K562 (cell line): ENCODE measurements around the gene PDCD10. TPM values are rescaled to one million over a fixed set of nuclear protein-coding genes. Genes with fewer than 3 reads are reported as not detected.

ENCODE experiments used
- ARID3A ChIP-seq: IDR thresholded peaks from 2 replicates; pipeline ENCODE4 v1.6.1; 2012; ENCODE audit warnings: low read depth, low read length, improper control_type of control experiment, borderline replicate concordance
- CBX8 ChIP-seq: fragments of 200-600 bp; sonication (generic); IDR thresholded peaks from 2 replicates; pipeline ENCODE4 v1.6.1; 2012; ENCODE audit warnings: borderline replicate concordance, mixed run types, low read depth, mild to moderate bottlenecking, moderate library complexity, mixed read lengths, low read length, control low read depth, inconsistent platforms; ENCODE audit not compliant: poor library complexity, severe bottlenecking; ENCODE audit errors: extremely low read depth
- ETS2 ChIP-seq: IDR thresholded peaks from 2 replicates; pipeline ENCODE4 v1.6.1; 2016; ENCODE audit warnings: borderline replicate concordance, missing genetic modification characterization, mild to moderate bottlenecking, moderate library complexity, missing compliant biosample characterization; ENCODE audit not compliant: poor library complexity, severe bottlenecking
- MLLT1 ChIP-seq, 2 experiments: fragments of 450-650 bp; IDR thresholded peaks; 2 replicates each; pipeline ENCODE4 v1.6.1; 2016
- MLX ChIP-seq, 2 experiments: fragments of 450-650 bp in 1 of 2; sonication (generic) in 1 of 2; formaldehyde crosslinking; conservative IDR thresholded peaks; 2 replicates each; pipeline versions ENCODE4 v1.4.0 to v1.8.1; 2020 to 2022; ENCODE audit warnings: mild to moderate bottlenecking in 1 of 2, missing genetic modification reagents in 1 of 2
- NCOA2 ChIP-seq, 2 experiments: fragments of 450-650 bp; IDR thresholded peaks; 2 replicates each; pipeline ENCODE4 v1.6.1; 2018; ENCODE audit warnings: mild to moderate bottlenecking in 2 of 2, moderate library complexity in 1 of 2; ENCODE audit not compliant: partially characterized antibody in 2 of 2
- NCOR1 ChIP-seq: fragments of 450-650 bp; IDR thresholded peaks from 2 replicates; pipeline ENCODE4 v1.6.1; 2016; ENCODE audit warnings: mild to moderate bottlenecking, moderate library complexity
- NRF1 ChIP-seq, 2 experiments: fragments of 450-650 bp; IDR thresholded peaks in 1 of 2; conservative IDR thresholded peaks in 1 of 2; 2 replicates each; pipeline ENCODE4 v1.6.1; 2014; ENCODE audit warnings: mild to moderate bottlenecking in 2 of 2
- PHB2 ChIP-seq: fragments of 450-650 bp; IDR thresholded peaks from 2 replicates; pipeline ENCODE4 v1.6.1; 2017; ENCODE audit warnings: low read depth
- POLR3A ChIP-seq: IDR thresholded peaks from 2 replicates; pipeline ENCODE4 v1.6.1; 2011; ENCODE audit warnings: borderline replicate concordance, mild to moderate bottlenecking, moderate library complexity; ENCODE audit not compliant: insufficient read length, insufficient read depth; ENCODE audit errors: extremely low read depth
- SIN3A ChIP-seq, 2 experiments: fragments of 150-350 bp in 1 of 2; IDR thresholded peaks; 2 replicates each; pipeline ENCODE4 v1.6.1; 2011 to 2016; ENCODE audit warnings: borderline replicate concordance in 2 of 2, low read depth in 2 of 2, low read length in 2 of 2, mild to moderate bottlenecking in 2 of 2, moderate library complexity in 2 of 2; ENCODE audit not compliant: control insufficient read depth in 1 of 2
- YBX1 ChIP-seq: fragments of 450-650 bp; IDR thresholded peaks from 2 replicates; pipeline ENCODE4 v1.7.1; 2016; ENCODE audit warnings: mild to moderate bottlenecking
- ZBTB11 ChIP-seq, 3 experiments: fragments of 200-800 bp in 1 of 3; fragments of 250-450 bp in 1 of 3; fragments of 450-650 bp in 1 of 3; sonication (Bioruptor Pico) in 1 of 3; sonication (Bioruptor generic) in 1 of 3; formaldehyde crosslinking in 1 of 3; IDR thresholded peaks; 2 replicates each; pipeline versions ENCODE4 v1.6.1 to v1.8.0; 2016 to 2022; ENCODE audit warnings: mild to moderate bottlenecking in 2 of 3, missing genetic modification characterization in 2 of 3, missing compliant biosample characterization in 1 of 3, moderate library complexity in 1 of 3
- ZNF134 ChIP-seq: fragments of 250-450 bp; sonication (Bioruptor Pico); conservative IDR thresholded peaks from 2 replicates; pipeline ENCODE4 v1.4.0; 2020
- ZNF140 ChIP-seq: fragments of 250-450 bp; sonication (Bioruptor Pico); IDR thresholded peaks from 2 replicates; pipeline ENCODE4 v1.8.0; 2021; ENCODE audit warnings: moderate library complexity, mild to moderate bottlenecking, inconsistent platforms
- polyA plus RNA-seq, 8 experiments: library from polyadenylated mRNA; depleted of rRNA in 4 of 8; stranded (reverse) in 5 of 8; unstranded in 3 of 8; fragments of >200 nt; fragmentation: Nextera tagmentation in 2 of 8; fragmentation: Illumina TruSeq in 1 of 8; extraction: Ambion mirVana in 2 of 8; extraction: Trizol in 1 of 8; gene quantifications; 2 replicates each; pipeline versions ENCODE4 v1.2.1 to v1.2.3, GENCODE V29; 2011 to 2014; ENCODE audit warnings: inconsistent platforms in 1 of 8, missing spikeins in 1 of 8
- total RNA-seq, 7 experiments: library from RNA; depleted of rRNA in 6 of 7; stranded (reverse); fragments of >200 nt in 6 of 7; fragmentation: Illumina TruSeq in 2 of 7; extraction: Trizol in 2 of 7; gene quantifications; 2 replicates each; pipeline versions ENCODE4 v1.2.1 to v1.2.3, GENCODE V29; 2011 to 2021; ENCODE audit warnings: low replicate concordance in 1 of 7

Gene PDCD10
- total and polyA plus RNA-seq, 9 of the 15 experiments (the other 6 are each of a cell fraction or from before 2014, with no cell fraction given): 121 to 476 (median 232) TPM

GRCh38 chr3:167723872-167724271, 10.8 kb downstream of the PDCD10 start (continued):
- TF ChIP-seq MLLT1 (IDR thresholded peaks at IDR 0.05) (no peak; a peak in 1 of 4 replicates), NCOR1 (peak; percentile 91), MLX (CRISPR knock-in tag; conservative IDR thresholded peaks at IDR 0.05) (no peak), PHB2 (peak; percentile 49; the same call in 1 of the 2 replicates), NRF1 (conservative IDR thresholded peaks at IDR 0.05 in 1 of 2, IDR thresholded peaks at IDR 0.05 in 1 of 2) (0 out of 4 replicates have a peak, but pooled peaks of 1 of the 2 experiments have one; percentile 18), ZBTB11 (CRISPR knock-in tag; IDR thresholded peaks at IDR 0.05) (no peak), YBX1 (no peak), ETS2 (tag) (no peak), POLR3A (no peak), ZNF134 (CRISPR knock-in tag) (no peak), ZNF140 (CRISPR knock-in tag) (no peak), ARID3A (peak; percentile 58; the same call in 1 of the 2 replicates), NCOA2 (IDR thresholded peaks at IDR 0.05; ENCODE audit: partially characterized antibody in 2 of 2) (no peak), SIN3A (IDR thresholded peaks at IDR 0.05; ENCODE audit: borderline replicate concordance in 2 of 2, control insufficient read depth in 1 of 2, low read depth in 2 of 2, low read length in 2 of 2) (peak in 1 of 2 experiments; percentile 50; a peak in 1 of 4 replicates), CBX8 (no peak)
